Fibroblast of skin of scalp (primary cell): ENCODE measurements around the gene CBX1.
"Not testable (repeated sequence)": the region's sequence is repeated elsewhere in the genome, so short reads cannot be mapped to it uniquely, and the experiment has no call there.

Source experiments
- DNase-seq: peaks from one replicate; pipeline ENCODE4 v3.0.0-alpha.2; 2013

CBX1 gene

GRCh38 chr17:48072811-48073210 lies 28.5 kb downstream of the CBX1 start:
- not testable (repeated sequence) for DNase-seq

- DNase-seq, result no peak
Observed at GRCh38 chr17:48071654-48072053, 29.6 kb downstream of the CBX1 start.

GRCh38 chr17:48070195-48070594 lies 31.1 kb downstream of the CBX1 start:
- no peak for DNase-seq

- peak; percentile 71 for DNase-seq
Observed at GRCh38 chr17:48068491-48068961, 32.8 kb downstream of the CBX1 start.

GRCh38 chr17:48067808-48068207 lies 33.5 kb downstream of the CBX1 start:
- DNase-seq, result not testable (repeated sequence)

- no peak for DNase-seq
Observed at GRCh38 chr17:48067245-48067644, 34.0 kb downstream of the CBX1 start.

- DNase-seq, result no peak
Observed at GRCh38 chr17:48066656-48067055, 34.6 kb downstream of the CBX1 start.

- DNase-seq, result no peak
Observed at GRCh38 chr17:48066192-48066591, 35.1 kb downstream of the CBX1 start.

GRCh38 chr17:48064638-48065037 lies 36.6 kb downstream of the CBX1 start:
- DNase-seq, result no peak

- no peak for DNase-seq
Observed at GRCh38 chr17:48062273-48062672, 39.0 kb downstream of the CBX1 start.

- no peak for DNase-seq
Observed at GRCh38 chr17:48060249-48060648, 41.0 kb downstream of the CBX1 start.

GRCh38 chr17:48059125-48059668 lies 42.1 kb downstream of the CBX1 start:
- no peak for DNase-seq

- DNase-seq, result no peak
Observed at GRCh38 chr17:48058393-48059124, 42.7 kb downstream of the CBX1 start.

GRCh38 chr17:48057626-48058025 lies 43.7 kb downstream of the CBX1 start:
- no peak for DNase-seq

GRCh38 chr17:48056879-48057278 lies 44.4 kb downstream of the CBX1 start:
- no peak for DNase-seq

- DNase-seq, result no peak
Observed at GRCh38 chr17:48056246-48056745, 45.0 kb downstream of the CBX1 start.

GRCh38 chr17:48055531-48056245 lies 45.6 kb downstream of the CBX1 start:
- DNase-seq, result peak; percentile 97

GRCh38 chr17:48054238-48055185 lies 46.8 kb downstream of the CBX1 start:
- DNase-seq, result peak; percentile 70

- DNase-seq, result no peak
Observed at GRCh38 chr17:48053758-48054237, 47.5 kb downstream of the CBX1 start.

GRCh38 chr17:48052956-48053757 lies 48.1 kb downstream of the CBX1 start:
- peak; percentile 71 for DNase-seq
